SK-N-MC (cell line): ENCODE measurements around the gene SEC23A.

Experiments used
- EZH2 ChIP-seq: fragments of 200-600 bp; sonication (generic); IDR thresholded peaks from one replicate; pipeline ENCODE4 v1.6.1; 2017; ENCODE audit warnings: antibody characterized with exemption
- POLR2AphosphoS5 ChIP-seq: IDR thresholded peaks from 2 replicates; pipeline ENCODE4 v1.6.1; 2012; ENCODE audit warnings: mild to moderate bottlenecking, low read depth, low read length, borderline replicate concordance

DNA sequence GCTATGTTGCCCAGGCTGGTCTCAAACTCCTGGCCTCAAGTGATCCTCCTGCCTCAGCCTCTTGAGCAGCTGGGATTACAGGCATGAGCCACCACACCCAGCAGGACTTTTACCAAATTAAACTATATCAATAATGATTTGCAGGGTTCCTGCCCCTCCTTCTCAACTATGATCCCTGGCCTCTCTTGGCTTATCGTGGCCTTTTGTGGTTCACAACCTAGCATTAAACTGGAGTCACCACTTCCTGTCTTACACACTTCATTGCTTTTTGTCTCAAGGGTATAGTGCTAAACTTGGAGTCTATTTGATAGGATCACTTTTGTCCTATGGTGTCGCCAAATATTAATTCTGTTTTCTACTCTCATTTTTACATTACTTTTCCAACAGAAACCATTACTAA, 64.5 kb downstream of the SEC23A start:
- no peak for TF ChIP-seq POLR2AphosphoS5
- no peak for TF ChIP-seq EZH2
